Measurements from ENCODE around the gene MITF. TPM values are rescaled to one million over a fixed set of nuclear protein-coding genes. Genes with fewer than 3 reads are reported as not detected.

Gene MITF
- total and polyA plus RNA-seq, 4 donors, result 0.91 to 2.9 (median 2.3) TPM

- Histone ChIP-seq H3K9ac (ENCODE audit: low read depth in 1 of 2, low read length in 2 of 2) (no peak overlapping the region), H3K4me3 (ENCODE audit: low read depth in 1 of 3, low read length in 3 of 3) (no peak overlapping the region), H3K36me3 (ENCODE audit: control insufficient read depth in 4 of 4, insufficient read depth in 3 of 4, low read depth in 1 of 4, low read length in 3 of 4) (no peaks in the 10 kb centered on the region), H3K4me1 (ENCODE audit: control insufficient read depth in 4 of 4, insufficient read depth in 4 of 4, low read length in 3 of 4) (peaks cover 0 to 3% (median 2%) of the 10 kb centered on the region in 4 donors), H3K9me3 (ENCODE audit: control insufficient read depth in 4 of 4, low read length in 3 of 4) (no peaks in the 10 kb centered on the region), H3K27me3 (ENCODE audit: control insufficient read depth in 4 of 4, insufficient read depth in 4 of 4, low read length in 3 of 4) (no peaks in the 10 kb centered on the region), H3K27ac (ENCODE audit: low read depth in 1 of 2, low read length in 2 of 2) (no peak overlapping the region)
- DNase-seq (ENCODE audit: low spot score), result no peak
- TF ChIP-seq NR2F2 (IDR thresholded peaks at IDR 0.05) (no peak), JUND (IDR thresholded peaks at IDR 0.05) (no peak), RXRA (IDR thresholded peaks at IDR 0.05) (no peak), HNF4A (conservative IDR thresholded peaks at IDR 0.05) (no peak), GABPA (IDR thresholded peaks at IDR 0.05 in 1 of 2, conservative IDR thresholded peaks at IDR 0.05 in 1 of 2) (no peak), SP1 (IDR thresholded peaks at IDR 0.05) (no peak)
- 94% methylated on average over 3 of the region's 3 CpGs for WGBS
Observed at GRCh38 chr3:69868841-69869420, 129.7 kb downstream of the MITF start.

GRCh38 chr3:69869643-69870042 is 130.4 kb downstream of the MITF start:
- TF ChIP-seq EGR1 (IDR thresholded peaks at IDR 0.05; ENCODE audit: low read depth in 2 of 2), result no peak
- TF ChIP-seq, protein P1, sequence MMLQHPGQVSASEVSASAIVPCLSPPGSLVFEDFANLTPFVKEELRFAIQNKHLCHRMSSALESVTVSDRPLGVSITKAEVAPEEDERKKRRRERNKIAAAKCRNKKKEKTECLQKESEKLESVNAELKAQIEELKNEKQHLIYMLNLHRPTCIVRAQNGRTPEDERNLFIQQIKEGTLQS (IDR thresholded peaks at IDR 0.05), result no peak
- TF ChIP-seq CTCF (IDR thresholded peaks at IDR 0.05; ENCODE audit: low read depth, low read length, missing input control), result no peak
- no peak for TF ChIP-seq GABPA (IDR thresholded peaks at IDR 0.05 in 1 of 2, conservative IDR thresholded peaks at IDR 0.05 in 1 of 2)
- TF ChIP-seq REST (IDR thresholded peaks at IDR 0.05), result no peak
- TF ChIP-seq MAX (IDR thresholded peaks at IDR 0.05), result no peak
- no peak for TF ChIP-seq RXRA (IDR thresholded peaks at IDR 0.05)
- TF ChIP-seq FOXA1 (IDR thresholded peaks at IDR 0.05), result no peak
- no peak for TF ChIP-seq FOXA2 (IDR thresholded peaks at IDR 0.05)
- TF ChIP-seq RAD21 (IDR thresholded peaks at IDR 0.05), result no peak
- TF ChIP-seq JUND (IDR thresholded peaks at IDR 0.05), result no peak
- TF ChIP-seq HNF4A (conservative IDR thresholded peaks at IDR 0.05), result no peak
- Histone ChIP-seq H3K27me3 (ENCODE audit: control insufficient read depth in 4 of 4, insufficient read depth in 4 of 4, low read length in 3 of 4) (no peaks in the 10 kb centered on the region), H3K4me1 (ENCODE audit: control insufficient read depth in 4 of 4, insufficient read depth in 4 of 4, low read length in 3 of 4) (peaks cover 0 to 3% (median 2%) of the 10 kb centered on the region in 4 donors), H3K4me3 (ENCODE audit: low read depth in 1 of 3, low read length in 3 of 3) (no peak overlapping the region), H3K9ac (ENCODE audit: low read depth in 1 of 2, low read length in 2 of 2) (no peak overlapping the region), H3K9me3 (ENCODE audit: control insufficient read depth in 4 of 4, low read length in 3 of 4) (no peaks in the 10 kb centered on the region), H3K27ac (ENCODE audit: low read depth in 1 of 2, low read length in 2 of 2) (no peak overlapping the region), H3K36me3 (ENCODE audit: control insufficient read depth in 4 of 4, insufficient read depth in 3 of 4, low read depth in 1 of 4, low read length in 3 of 4) (no peaks in the 10 kb centered on the region)
- DNase-seq (ENCODE audit: low spot score), result no peak
- WGBS, result 94% methylated on average over 5 of the region's 5 CpGs
